Fibroblast of the conjunctiva (primary cell): ENCODE data around the gene TMEM135.

ENCODE experiments used
- DNase-seq: peaks from one replicate; pipeline ENCODE4 v3.0.0-alpha.2; 2010; ENCODE audit warnings: low read depth

TMEM135 gene

GRCh38 chr11:87198266-87198881, 160.6 kb downstream of the TMEM135 start:
- DNase-seq: no peak

DNA sequence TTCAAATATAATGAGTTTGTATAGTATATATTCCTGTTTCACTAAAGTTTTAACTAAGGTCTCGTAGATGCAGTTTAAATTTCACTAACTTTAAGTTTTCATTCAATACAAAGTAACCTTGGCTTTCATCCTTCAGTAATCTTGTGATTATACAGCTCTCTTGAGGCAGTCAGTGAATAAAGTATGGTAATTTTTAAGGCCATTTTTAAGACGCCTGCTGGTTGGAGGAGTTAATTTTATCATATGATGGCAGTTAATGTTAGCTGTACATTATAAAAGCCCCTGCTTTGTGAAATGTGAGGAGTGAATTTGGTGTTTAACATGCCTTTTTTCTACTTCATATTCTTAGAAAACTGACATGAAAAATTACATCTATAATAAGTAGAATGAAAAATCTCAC, 163.6 kb downstream of the TMEM135 start:
- no peak for DNase-seq

DNA sequence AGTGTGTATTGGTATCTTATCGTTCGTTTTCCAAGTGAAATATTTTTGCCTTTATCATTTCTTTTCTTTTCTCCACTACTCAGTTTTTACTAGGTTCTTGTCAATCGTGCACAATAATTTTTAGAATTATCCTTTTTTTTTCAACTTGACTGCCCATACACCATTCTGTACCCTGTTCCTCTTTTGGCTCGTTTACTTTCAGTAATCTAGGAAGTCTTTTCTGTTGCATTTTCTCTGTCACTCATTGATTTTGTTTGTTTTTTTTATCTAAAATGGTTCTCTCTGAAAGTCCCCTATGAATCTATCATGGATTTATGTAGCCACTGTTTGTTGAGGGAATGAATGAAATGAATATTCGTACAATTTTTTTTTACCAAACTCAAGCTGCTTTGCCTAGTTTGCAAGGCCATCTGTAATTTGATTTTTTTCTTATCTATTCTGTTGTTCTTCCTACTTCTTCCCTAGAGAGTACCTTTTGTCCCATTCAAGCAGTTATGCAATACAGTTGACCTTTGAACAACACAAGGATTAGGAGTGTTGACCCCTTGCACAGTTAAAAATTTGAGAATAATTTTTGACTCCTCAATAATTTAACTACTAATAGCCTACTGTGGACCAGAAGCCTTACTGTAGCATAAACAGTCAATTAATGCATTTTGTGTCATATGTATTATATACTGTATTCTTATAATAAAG, 166.3 kb downstream of the TMEM135 start:
- DNase-seq: no peak

DNA sequence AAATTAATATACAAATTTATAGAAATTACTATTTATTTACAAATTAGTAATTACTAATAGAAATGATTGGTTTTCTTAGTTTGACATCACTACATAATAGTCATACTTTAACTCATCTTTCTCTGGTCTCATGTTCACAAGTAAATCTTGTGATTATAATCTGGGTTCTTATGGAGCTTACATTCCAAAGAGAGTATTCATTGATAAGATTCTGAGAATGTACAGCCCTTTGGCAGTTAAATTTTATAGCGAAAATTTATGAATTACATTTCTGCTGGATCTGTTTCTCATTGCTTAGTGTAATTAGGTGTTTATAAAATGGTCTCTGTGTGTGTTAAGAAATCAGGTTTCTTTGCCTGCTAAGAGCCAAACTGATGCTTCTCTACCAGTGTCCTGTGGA, 175.2 kb downstream of the TMEM135 start:
- DNase-seq: no peak

DNA sequence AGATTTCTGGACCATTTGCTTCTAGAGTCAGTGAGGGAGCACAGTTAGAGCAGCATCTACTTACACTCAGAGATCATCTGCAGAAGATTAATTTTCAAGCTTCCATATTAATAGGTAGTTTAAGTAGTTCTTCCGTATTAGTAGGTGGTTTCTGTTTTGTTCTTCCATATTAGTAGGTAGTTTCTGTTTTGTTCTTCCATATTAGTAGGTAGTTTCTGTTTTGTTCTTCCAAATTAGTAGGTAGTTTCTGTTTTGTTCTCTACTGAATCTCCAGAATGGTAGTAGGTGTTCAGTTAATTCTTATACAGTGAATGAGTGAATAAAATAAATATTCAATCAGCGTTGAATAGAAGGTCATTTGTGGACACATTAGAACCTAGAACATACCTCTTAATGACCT, 175.7 kb downstream of the TMEM135 start:
- DNase-seq: no peak

DNA sequence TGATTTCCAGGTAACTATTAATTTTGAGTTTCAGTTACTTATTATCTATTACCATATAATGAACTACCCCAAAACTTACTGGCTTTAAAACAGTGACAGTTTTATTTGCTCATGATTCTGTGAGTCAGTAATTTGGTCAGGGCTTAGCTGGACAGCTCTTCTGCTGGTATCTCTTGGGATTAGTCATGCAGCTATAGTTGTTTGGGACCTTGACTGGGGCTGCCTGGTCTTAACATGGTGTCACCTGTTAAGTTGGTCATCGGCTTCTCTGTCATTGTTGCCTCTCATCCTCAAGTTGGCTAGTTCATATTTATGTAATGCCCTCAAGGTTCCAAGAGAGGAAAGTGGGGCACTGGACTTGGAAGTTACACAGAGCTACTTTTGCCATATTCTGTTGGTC, 177.5 kb downstream of the TMEM135 start:
- no peak for DNase-seq

DNA sequence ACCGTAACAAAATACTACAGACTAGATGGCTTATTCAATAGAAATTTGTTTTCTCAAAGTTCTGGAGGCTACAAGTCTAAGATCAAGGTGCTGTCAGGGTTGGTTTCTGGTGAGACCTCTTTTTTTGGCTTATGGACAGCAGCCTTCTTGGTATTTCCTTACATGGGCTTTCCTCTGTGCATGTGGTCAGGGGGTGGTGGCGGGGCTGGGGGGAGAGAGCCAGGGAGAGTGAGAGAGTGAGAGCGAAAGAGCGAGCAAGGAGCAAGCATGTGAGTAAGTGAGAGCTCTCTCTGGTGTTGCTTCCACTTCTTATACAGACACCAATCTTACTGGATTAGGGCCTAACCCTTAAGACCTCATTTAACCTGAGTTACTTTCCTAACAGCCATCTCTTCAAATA, 181.5 kb downstream of the TMEM135 start:
- DNase-seq: no peak

DNA sequence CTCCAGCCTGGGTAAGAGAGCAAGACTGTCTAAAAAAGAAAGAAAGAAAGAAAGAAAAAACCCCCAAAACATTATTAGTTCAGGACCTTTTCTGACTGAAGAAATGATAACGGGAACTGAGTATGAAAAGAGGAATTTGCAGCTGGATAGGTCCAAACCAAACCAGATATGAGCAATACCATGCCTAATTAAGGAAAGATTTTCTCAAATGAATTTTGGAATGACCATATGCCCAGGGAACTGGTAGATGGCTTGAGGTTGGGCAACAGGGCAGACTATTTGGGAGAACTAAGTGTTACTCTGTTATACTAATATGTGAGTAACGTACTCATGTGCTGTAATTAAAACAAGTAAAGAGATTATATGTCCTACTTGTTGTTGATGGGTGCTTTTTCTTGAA, 186.1 kb downstream of the TMEM135 start:
- DNase-seq: no peak

- no peak for DNase-seq
Observed at GRCh38 chr11:87224486-87224885, 186.8 kb downstream of the TMEM135 start.

DNA sequence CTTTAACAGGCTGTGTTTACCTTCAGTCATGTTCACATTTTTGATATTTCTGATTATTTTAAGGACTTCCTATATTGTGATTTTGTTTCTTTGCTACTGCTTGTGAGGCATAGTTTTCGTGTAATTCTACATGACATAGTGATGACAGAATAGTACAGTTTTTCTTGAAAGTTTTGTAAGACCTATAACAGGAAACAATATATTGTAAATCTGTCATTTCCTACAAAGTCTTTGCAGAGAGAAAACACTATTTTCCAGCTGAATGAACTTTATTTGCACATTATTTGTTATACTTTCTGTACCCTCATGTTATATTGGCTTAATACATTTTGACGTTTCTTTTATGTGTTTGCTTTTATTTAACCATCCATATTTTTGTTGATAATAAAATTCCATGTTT, 191.1 kb downstream of the TMEM135 start:
- DNase-seq: no peak

- no peak for DNase-seq
Observed at GRCh38 chr11:87230995-87231394, 193.3 kb downstream of the TMEM135 start.

DNA sequence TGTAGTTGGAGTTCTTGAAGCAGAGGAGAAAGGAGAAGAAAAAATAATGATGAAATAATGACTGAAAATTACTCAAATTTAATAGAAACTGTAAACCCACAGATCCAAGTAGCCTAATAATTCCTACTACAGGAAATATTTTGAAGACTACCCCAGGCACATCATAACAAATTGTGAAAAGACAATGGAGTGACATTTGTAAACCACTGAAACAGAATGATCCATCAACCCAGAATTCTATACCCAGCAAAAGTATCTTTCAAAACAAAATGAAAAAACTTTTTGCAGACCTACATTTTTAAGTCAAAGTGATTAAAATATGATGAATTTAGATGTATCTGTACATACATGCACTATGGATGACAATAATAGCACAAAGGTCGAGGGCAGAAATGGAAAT, 194.6 kb downstream of the TMEM135 start:
- DNase-seq: no peak

DNA sequence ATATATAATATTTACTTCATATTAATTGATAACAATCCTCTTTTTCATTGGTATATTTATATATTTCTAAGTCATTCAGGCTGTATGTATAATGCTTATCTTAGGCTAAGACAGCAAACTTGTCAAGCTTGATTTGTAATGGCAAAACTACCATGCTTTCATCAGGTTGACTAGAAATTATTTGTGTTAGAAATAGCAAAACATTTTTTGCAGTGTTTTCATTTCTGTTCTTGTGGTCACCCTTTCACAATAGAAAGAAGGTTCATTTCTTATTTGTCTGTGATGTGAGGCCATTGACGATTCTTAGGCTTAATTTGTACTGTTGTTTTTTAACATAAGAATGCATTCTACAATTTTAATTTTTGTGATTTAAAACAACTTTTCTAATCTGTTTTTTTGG, 197.6 kb downstream of the TMEM135 start:
- DNase-seq: no peak

DNA sequence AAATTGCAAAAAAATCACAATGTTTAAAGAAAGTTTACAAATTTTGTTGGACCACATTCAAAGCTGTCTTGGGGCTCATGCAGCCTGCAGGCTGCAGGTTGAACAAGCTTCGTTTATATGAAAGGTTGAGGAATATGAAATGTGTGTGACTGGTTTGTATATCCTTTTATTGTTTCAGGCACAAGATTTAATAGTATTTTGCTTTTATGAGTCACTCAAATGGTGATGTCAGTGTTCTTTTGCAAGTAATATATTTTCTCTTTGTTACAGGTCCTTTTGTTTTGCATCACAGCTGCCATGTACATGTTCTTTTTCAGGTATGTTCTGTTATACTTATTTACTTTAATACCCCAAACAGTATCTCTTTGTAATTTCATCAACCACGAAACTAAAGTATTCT, 198.6 kb downstream of the TMEM135 start:
- no peak for DNase-seq

DNA sequence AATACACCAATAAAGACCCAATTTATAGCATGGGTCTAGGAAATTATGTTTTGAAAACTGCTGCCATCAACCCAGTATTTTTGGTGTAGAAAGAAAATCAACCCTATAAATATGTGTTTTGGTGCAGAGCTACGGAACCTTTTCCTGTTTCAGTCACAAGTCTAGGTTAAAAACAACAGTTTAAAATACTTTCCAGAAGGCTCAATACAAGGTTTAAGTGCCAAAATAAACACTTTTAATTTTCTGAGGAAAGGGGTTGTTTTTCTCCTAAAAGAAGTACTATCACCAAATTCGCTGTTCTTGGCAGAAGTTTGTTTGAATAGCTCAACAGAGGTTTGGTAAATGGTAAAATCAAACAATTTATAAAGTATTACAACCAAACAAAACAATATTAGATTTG, 201.3 kb downstream of the TMEM135 start:
- no peak for DNase-seq

DNA sequence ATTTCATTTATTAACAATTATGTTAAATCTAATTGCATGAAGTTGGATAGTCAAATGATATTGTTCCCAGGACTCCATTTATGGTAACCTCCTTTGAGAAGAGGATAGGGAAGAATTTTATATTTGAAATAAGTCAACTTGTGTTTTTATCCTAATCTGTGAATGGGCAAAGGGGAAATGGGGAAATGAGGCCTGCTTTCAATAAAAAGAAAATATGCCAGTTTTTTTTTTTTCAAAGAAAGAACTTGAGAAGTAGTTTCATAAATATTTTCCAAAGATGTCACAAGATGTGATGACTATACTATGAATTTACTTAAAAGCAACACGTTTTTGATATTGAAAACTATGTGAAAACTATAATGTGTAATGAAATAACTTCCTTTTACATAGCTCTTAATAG, 201.8 kb downstream of the TMEM135 start:
- no peak for DNase-seq

DNA sequence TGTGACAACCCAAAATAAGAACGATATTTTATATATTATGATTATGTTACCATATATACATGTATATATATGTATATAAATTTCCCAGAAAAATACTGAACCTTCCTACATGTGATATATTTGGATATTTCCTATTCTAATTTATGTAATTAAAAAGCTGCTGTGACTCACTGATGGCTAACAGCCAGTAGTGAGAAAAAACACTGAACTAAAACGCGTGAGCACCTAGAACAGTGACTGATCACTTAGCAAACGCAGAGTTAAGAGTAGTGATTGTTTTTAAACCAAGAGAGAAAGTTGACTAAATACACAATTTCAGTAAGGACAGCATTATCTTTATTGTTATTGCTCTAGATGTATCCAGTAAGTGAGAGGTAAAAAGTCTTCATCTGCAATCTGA, 213.8 kb downstream of the TMEM135 start:
- DNase-seq: no peak

GRCh38 chr11:87252869-87253268, 215.1 kb downstream of the TMEM135 start:
- no peak for DNase-seq

DNA sequence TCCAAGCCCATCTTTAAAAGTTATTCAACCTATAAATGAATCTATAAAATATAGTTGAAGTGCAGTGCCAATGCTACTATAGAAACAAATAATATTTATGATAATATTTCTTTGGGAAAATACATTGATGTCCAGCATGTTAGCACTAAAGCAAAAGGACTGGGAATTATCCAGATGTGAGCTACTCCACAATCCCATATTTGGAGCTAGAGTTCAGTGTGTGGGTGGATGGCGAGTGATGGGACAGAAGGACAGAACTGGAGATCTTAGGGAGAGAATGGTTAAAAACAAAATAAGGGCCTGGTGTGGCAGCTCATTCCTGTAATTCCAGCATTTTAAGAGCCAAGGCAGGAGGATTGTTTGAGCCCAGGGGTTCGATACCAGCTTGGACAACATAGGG, 216.8 kb downstream of the TMEM135 start:
- DNase-seq: no peak

- DNase-seq: no peak
Observed at GRCh38 chr11:87255589-87255988, 217.9 kb downstream of the TMEM135 start.

- DNase-seq: no peak
Observed at GRCh38 chr11:87256694-87257340, 219.1 kb downstream of the TMEM135 start.

DNA sequence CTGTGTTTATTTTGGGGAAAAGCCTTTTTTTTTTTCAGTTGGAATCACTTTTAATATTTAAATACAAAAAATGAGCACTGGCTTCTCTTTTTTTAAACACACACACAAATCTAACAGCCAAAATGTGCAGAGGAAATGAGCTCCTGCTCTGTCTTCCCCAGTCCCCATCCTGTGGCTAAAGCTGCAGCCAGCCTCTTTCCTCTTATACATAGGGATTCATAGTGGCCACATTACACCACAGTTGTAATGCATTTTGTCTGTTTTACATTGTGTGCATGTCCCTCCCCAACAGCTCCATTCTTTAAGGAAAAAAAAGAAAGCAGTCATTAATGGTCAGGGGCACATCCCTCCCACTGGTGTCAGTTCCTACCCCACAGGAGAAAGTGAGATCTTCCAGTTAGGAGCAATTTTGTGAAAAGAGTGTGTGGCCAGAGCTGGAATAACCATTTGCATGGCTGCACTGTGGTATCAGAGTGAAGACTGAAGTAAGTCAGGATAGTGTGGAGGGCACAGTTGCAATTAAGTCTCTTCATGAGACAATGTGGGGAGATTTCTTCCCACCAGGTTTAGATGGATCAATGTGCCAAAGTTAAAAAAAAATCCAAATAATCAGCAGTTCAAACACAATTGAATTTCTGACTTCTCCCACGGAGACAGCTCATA, 220.6 kb downstream of the TMEM135 start:
- no peak for DNase-seq

DNA sequence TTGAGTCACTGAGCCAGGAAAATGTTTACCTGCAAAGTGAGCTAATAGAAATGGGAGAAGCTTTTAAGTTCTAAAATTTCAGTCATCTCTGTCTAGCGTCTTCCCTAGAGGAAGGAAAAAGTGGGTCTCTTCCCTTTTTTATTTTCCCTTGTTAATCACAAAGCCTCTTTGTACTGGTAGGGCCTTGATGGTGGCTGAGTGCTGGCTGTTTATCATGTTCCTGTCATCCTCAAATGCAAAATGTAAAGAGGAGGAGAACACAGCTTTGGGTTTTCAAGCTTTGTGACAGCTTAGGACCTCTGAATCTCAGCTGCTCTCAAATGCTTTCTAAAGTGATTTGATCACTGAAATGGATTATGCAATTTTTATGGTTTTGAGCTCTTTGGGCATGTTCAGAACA, 222.0 kb downstream of the TMEM135 start:
- no peak for DNase-seq
